Stimulated activated CD8-positive, alpha-beta memory T cell treated with anti-CD3 and anti-CD28 coated beads, Interleukin-12 subunit alpha, Interleukin-12 subunit beta, amount 100 ng/mL, for 24 hours (primary cell): ENCODE measurements around the gene KLHL5.
"Not testable (repeated sequence)": the region's sequence is repeated elsewhere in the genome, so short reads cannot be mapped to it uniquely, and the experiment has no call there.

ENCODE experiments used
- DNase-seq: peaks from one replicate; pipeline ENCODE4 v3.0.0-alpha.2; 2020; ENCODE audit errors: extremely low read depth

KLHL5 gene

GRCh38 chr4:39062094-39062769 is at the start of gene KLHL5:
TSS of gene KLHL5 (plus strand) at chr4:39062232. CDS start at chr4:39062653, 421 bp downstream.
- DNase-seq, result no peak

DNA sequence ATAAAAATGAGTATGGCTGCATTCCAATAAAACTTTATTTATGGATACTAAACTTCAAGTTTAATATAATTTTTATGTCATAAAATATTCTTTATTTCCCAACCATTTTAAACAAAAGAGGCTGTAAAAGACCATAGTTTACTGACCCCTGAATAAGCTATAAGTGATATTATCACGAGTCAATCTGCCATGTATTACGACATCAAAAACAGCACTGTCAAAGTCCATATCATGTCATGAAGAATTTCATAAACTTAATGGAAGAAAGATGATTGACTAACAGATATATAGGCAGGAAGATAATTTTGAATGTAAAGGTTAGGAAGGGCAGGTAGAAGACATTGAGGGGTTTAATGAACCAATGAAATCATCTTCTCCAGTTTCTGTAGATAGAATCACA is 48.0 kb upstream of the KLHL5 start:
- DNase-seq, result no peak

DNA sequence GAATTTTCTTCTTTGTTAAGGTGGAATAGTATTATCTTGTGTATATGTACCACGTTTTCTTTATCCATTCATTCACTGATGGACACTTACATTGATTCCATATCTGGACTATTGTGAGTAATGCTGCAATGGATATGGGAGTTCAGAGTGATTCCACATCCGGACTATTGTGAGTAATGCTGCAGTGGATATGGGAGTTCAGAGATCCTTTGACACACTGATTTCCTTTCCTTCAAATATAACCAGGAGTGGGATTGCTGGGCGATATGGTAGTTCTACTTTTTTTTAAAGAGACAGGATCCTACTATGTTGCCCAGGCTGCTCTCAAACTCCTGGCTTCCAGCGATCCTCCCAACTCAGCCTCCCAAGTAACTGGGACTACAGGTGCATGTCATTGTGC is 41.9 kb upstream of the KLHL5 start:
- no peak for DNase-seq

DNA sequence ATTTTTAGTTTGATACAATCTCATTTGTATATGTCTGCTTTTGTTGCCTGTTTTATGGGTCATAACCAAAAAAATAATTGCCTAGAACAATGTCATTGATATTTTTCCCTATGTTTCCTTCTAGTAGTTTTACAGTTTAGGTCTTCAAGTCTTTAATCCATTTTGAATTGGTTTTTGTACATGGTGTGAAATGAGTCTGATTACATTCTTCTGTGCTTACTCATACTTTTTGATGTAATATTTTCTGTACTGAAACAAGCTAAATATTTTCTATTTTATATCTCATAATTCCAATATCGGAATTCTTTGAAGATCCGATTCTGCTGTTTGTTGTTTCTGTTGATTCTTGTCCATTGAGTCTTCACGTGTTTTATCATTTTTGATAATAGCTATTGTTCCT is 40.4 kb upstream of the KLHL5 start:
- no peak for DNase-seq

- no peak for DNase-seq
These were observed 39.8 kb upstream of the KLHL5 start for GRCh38 chr4:39022241-39022640.

DNA sequence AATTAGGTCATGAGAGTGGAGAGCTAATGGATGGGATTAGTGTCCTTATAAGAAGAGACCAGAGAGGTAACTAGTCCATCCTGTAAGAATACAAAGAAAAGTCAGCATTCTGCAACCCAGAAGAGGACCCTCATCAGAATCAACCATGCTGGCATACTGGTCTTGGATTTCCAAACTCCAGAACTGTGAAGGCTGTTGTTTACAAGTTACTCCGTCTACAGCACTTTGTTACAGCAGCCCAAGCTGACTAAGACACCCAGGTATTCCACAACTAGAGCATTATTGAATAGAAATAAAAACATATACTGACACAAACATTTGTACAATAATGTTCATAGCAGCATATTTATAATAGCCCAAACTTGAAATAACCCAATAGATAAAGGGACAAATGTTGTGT is 39.0 kb upstream of the KLHL5 start:
- DNase-seq, result no peak

- no peak for DNase-seq
These were observed 37.6 kb upstream of the KLHL5 start for GRCh38 chr4:39024311-39024865.

DNA sequence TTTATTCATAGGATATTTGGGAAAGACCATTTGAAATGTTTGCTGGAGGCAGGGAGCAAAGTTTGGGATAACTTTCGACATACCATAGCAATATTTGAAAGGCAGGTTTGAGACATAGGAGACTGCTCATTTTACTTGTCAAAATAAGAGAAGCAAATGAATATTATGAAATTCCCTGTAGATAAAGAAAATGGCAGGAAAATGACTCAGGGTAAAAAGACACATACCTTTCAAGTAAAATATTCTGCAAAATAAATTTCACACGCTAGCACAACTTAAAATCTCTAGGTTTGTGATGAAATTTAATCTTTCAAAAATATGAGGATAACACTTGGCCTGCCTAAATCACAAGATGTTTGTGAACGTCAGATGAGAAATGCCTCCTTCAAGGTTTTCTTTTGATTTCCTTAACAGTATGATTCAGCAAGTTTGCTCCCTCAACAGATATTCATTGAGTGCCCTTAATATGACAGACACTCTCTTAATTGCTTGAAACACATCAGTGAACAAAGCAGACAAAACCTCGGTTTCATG is 36.4 kb upstream of the KLHL5 start:
- DNase-seq, result no peak

DNA sequence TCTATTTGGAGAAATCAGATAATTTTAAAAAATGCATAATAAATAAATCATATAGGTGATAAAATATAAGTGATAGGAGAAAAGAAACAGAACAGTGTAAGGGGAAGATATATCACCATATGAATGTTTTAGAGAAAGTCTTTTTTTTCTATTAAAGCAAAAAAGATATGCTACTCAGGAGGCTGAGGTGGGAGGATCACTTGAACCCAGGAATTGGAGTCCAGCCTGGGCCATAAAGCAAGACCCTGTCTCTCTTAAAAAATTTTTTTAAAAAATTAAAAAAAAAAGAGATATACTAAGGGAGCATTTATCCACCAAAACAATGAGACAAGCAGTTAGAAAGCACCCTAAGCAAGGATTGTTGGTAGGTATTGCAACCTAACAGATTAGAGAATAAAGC is 35.9 kb upstream of the KLHL5 start:
- no peak for DNase-seq

- DNase-seq, result no peak
These were observed 32.0 kb upstream of the KLHL5 start for GRCh38 chr4:39029752-39030694.

DNA sequence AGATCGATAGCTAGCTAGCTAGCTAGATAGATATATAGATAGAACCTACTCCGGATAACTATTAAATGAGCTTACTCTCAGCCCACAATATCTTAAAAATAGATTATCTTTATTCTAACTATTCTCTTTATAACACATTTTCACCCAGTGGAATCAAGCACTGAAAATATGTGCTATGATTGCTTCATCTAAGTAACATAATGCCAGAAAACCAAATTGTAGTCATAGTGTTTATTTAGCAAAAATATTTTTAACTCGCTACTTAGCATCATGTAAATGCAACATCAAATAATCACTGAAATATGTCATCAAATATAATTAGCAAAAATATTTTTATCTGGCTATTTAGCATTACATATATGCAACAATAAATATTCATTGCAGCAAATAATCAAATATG is 31.3 kb upstream of the KLHL5 start:
- no peak for DNase-seq

- not testable (repeated sequence) for DNase-seq
These were observed 30.4 kb upstream of the KLHL5 start for GRCh38 chr4:39031590-39032020.

GRCh38 chr4:39032218-39033085 is 29.6 kb upstream of the KLHL5 start, which contains the start of gene TMEM156:
TSS of gene TMEM156 (minus strand) at chr4:39032409. CDS start at chr4:39032313, 96 bp downstream.
- no peak for DNase-seq

DNA sequence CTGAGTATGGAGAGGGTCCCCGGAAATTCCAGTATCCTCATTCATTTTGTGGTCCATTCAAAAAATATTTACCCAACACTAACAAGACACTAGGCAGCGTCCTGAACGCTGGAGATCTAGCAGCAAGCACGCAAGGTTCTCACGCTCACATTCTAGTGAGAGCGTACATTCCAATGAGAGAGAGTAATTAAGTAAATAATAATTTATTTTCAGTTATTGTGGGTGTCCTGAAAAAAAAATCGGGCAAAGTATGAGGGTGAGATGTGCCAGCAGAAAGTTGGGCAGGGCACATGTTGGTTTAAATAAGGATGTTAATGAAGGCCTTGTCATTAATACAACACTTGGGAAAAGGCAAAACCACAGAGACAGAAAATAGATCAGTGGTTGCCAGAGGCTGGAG is 25.9 kb upstream of the KLHL5 start:
- no peak for DNase-seq

GRCh38 chr4:39037491-39037825 is 24.6 kb upstream of the KLHL5 start:
- DNase-seq, result no peak

- DNase-seq, result no peak
These were observed 24.1 kb upstream of the KLHL5 start for GRCh38 chr4:39037941-39038340.

DNA sequence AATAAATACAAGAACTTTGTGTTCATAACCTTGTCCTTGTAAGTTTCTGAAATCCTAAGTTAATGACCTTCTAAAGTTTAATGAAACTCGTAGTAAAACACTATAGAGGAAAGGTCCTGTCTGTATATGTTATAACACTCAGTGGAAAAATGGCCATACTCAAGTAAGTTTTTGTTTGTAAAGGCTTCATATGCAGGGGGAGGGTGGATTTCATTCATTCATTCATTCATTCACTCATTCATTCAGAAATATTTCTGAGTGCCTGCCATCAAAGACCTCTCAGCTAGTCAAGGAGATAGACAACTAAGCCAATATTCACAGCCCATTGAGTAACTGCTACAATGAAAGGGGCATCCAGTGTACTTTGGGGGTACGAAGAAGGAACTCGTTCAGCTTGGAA is 22.9 kb upstream of the KLHL5 start:
- no peak for DNase-seq

DNA sequence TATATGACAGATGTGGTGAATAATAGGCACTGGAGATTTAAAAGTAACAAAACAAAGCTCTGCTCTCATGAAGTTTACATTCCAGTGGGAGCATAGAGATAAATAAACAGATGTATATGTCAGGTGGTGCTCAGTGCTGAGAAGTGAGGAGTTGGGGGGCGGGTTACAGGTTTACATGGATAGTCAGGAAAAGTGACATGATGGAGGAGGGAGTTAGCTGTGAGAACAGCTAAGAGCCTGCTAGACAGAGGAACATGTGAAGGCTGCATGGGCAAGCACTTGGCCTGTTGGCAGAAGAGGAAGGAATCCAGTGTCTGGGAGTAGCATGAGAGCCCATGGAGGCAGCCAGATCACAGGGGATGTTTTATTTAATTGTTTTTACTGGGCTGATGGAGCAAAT is 19.7 kb upstream of the KLHL5 start:
- no peak for DNase-seq

DNA sequence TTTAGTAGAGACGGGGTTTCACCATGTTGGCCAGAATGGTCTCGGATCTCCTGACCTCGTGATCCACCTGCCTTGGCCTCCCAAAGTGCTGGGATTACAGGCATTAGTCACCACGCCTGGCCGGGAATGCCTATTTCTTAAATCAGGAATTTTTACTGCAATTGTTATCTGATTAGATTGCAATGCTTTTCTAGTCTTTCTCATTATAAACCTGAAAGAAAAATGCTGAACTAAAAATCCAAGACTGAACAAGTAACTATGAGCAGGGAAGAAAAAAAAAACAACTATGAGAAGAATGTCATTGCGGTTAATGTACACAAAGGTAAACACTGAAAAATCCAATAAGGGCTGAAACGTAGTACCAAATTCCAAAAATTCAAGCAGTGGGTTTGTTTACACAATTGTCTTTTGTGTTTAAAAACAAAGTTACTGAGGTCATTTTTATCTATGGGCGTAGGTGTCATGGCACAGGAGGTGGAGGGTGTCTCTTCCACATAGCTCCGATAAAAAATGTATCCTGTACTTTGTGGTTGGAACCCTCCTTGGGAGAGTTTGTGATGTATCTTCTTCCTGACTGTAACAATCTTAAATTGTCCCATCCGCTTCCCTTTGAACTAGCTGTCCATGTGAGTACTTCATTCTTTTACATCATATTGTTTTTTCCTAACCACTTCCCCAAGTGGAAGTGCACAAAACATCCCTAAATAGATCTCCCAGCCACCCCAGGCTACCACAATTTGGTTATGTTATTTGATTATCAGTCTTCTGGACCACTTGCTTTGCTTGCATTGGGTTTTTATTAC is 18.8 kb upstream of the KLHL5 start:
- DNase-seq, result no peak

- no peak for DNase-seq
These were observed 18.1 kb upstream of the KLHL5 start for GRCh38 chr4:39043861-39044363.
